Eye (tissue), 1 donor: ENCODE results near the gene KATNAL1.

Experiments used
- DNase-seq: peaks from one replicate; pipeline ENCODE4 v3.0.0-alpha.2; 2015

KATNAL1 gene

GRCh38 chr13:30307194-30307970 lies at the start of gene KATNAL1:
Gene KATNAL1 (minus strand): TSS chr13:30307551. CDS start chr13:30283777, 23,774 bp downstream.
- peak; percentile 96 for DNase-seq

- no peak for DNase-seq
Observed at GRCh38 chr13:30355839-30356238, 48.5 kb upstream of the KATNAL1 start.

- no peak for DNase-seq
Observed at GRCh38 chr13:30355384-30355699, 48.0 kb upstream of the KATNAL1 start.

- peak; percentile 52 for DNase-seq
Observed at GRCh38 chr13:30354493-30355383, 47.4 kb upstream of the KATNAL1 start.

- no peak for DNase-seq
Observed at GRCh38 chr13:30353471-30354215, 46.3 kb upstream of the KATNAL1 start.

DNA sequence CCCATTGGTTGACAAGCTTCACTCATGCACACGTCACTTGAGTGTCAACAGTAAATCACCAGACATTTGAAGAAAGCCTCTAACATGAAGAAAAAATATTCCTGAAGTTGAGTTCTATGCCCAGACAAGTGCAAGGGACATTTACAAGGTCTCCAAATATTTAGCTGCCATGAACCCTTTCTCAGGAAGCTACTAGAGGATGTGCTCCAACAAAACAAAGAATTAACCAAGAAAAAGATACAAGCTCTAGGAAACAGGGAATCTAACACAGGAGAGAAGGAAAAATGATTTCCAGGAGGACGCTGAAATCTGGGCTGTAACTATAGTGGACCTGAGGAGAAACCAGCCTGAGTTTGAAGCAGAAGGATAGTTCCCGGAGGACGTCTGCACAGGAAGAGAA lies 45.7 kb upstream of the KATNAL1 start:
- DNase-seq: no peak

DNA sequence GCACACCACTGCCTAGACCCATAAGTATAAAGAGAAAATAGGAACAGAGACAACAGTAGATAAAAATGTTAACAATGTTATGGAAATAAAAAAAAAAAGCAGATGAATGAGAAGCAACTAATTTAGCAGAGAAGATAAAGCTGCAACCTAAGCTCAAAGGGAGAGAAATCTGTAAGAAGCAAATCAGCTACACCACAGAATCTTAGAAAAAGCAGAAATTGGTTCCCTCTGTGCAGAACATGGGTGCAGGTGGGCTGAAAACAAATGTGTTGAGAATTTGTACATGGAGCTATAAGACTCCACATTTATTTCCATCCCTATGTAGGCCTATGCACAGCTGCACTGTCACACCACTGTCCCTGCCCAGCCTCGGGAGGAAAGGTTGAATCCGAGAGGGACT lies 44.8 kb upstream of the KATNAL1 start:
- DNase-seq: no peak

DNA sequence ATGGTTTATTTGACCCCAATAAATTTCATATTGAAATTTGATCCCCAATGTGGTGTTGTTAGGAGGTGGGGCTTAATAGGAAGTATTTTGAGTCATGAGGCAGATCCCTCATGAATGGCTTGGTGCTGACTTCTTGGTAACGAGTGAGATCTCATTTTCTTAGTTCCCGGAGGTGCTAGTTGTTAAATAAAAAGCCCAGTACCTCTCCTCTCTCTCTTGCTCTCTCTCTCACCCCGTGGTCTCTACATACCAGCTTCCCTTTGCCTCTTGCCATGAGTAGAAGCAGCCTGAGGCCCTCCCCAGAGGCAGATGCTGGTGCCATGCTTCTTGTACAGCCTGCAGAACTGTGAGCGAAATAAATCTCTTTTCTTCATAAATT lies 39.4 kb upstream of the KATNAL1 start:
- DNase-seq: no peak

GRCh38 chr13:30346153-30346788 lies 38.9 kb upstream of the KATNAL1 start:
- DNase-seq: no peak

- no peak for DNase-seq
Observed at GRCh38 chr13:30345426-30346100, 38.2 kb upstream of the KATNAL1 start.

GRCh38 chr13:30341815-30342570 lies 34.6 kb upstream of the KATNAL1 start:
- peak; percentile 77 for DNase-seq

DNA sequence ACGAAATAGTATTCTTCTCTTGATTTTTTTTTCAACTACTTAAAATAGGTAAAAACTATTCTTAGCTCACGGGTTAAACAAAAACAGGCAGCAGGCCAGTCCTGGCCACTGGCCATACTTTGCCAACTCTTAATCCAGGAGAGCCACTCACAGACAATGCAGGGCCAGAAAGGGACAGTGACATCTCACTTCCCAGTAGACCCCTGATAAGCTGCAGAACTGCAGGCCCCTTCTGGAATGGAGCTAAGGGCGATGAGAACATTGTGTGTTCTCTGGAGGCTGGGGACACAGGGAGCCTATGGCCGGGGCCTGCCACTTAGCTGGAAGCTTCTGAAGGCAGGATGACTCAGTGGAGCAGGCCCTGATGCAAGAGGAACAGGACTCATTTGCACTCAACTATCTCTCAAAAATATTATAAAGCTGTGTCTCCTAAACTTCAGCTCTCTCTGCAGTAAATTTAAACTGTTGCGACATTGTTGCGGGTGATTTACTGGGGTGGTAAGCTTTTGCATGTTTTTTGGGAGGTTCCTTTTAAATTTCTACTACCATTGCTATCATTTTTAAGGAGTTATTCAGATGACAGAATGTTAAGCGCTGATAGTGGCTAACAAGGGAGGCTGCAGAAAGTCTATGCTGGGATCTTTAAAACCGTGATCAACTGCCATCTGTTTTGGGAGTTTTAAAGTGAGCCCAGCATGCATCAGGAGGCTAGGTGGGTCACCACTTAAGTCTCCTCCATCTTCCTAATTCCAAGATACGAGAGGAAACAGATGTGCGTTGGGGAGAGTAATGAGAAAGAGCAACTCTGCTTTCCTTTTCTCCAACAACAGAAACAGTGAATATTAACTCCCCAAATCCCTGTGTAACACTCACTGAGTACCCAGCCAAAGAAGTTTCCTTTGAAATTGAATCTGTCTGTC lies 33.2 kb upstream of the KATNAL1 start:
- DNase-seq: peak; percentile 47

DNA sequence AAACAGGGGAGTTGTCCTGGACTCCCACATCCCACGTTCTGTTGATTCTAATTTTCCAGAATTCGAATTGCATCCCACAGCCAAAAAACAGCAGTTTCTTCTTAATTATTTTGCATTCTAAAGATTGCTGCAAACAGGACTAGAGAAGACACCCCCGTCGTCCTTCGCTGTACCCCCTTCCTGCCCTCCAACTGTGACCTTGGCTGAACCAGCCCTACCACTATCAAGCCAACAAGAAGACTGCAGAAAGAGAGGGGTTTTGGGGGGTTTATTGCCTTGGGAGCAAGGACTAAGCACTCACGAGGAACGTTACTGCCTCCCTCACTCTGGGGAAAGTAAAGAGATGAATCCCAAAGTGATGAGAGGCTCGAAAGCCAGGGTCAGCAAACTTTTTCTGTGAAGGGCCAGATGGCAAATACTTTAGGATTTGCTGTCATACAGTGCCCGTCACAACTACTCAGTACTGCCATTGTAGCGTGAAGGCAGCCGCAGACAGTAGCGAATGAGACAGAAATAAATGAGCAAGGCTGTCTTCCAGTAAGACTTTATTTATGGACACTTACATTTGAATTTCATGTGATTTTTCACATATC lies 32.5 kb upstream of the KATNAL1 start:
- DNase-seq: peak; percentile 59

DNA sequence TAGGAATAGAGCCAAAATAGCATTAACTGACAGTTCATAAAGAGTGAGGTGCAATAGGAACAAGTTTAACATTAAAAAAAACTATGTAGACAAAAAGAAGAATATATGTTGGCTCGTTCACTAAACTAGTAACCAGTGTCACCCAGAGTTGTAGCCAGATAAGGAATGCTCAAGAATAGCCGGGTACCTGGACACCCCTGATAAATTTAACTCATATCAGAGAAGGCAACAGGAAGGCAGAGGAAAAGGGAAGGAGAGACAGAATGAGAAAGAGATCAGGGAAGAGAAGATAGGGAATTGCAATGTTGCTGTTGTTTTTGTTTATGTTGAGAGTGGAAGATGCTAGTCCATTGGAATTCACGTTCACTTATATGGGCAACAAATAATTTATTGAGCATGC lies 31.6 kb upstream of the KATNAL1 start:
- no peak for DNase-seq

GRCh38 chr13:30338331-30338851 lies 31.0 kb upstream of the KATNAL1 start:
- no peak for DNase-seq

DNA sequence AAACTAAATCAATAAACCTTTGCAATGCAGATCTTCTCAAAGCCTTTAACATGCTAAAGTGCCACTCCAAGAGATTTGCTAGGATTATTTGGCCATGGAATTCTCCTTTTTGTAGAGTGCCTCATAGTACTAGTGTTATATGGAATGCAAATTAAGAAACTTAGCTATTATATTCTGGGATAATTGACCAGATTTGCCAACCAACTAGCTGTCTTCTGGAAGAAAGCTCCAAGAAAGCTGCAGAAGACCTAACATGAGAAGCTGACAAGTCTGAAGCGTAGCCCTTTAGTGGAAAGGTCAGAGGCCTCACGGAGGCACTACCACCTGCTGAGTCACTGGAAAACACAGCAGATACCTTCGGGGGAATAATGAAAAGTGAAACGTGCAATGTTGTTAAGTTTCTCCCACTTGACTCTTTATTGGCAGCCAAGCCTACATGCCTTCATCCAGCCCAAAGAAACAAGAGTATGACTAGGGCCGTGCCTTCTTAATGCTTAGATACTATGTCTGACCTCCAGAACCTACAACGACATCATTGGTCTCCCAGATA lies 29.8 kb upstream of the KATNAL1 start:
- DNase-seq: no peak

- peak; percentile 57 for DNase-seq
Observed at GRCh38 chr13:30334663-30335386, 27.5 kb upstream of the KATNAL1 start.

GRCh38 chr13:30333616-30334015 lies 26.3 kb upstream of the KATNAL1 start:
- DNase-seq: no peak
